Measurements from ENCODE around the gene PTPRE. TPM values are rescaled to one million over a fixed set of nuclear protein-coding genes. Genes with fewer than 3 reads are reported as not detected.

The PTPRE gene
- polyA plus RNA-seq, 4 donors, result 4.5 to 7.5 (median 6.6) TPM

DNA sequence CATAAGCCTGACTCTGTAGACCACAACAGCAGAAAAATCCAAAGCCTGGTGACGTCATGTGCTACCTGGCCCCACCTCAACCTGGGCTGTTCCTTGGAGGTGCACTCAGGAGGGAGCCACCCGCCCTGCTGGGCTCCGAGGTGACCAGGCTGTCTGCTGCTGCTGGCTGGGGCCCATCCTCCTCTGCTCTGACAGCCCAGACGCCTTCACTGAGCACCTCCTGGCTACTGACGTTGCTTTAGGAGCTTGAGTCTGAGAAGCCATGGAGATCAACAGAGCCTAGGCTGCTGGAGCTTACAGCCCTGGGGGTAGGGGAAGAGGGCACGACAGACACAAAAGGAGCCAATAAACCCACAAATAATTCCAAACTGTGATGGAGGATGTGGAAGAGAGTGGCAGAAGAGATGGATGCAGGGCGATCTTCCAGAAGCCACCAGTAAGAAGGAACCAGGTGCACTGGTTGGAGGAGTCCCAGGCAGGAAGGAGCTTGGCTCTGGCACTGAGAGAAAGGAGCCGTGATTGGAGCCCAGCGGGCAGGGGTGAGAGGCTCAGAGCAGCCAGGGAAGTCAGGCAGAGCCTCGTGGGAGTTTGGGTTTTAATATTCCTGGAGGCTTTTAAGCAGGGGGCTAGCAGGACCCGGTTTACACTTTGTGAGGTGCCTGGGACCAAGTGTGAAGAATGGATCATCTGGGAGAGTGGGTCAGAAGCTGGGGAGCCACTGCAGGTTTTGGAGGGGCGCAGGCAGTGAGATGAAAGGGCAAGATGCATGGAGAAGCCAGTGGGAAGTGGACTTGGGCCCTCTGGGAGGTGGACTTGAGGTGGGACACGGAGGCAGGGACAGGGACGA lies 1.7 kb upstream of the PTPRE start:
- DNase-seq (ENCODE audit: low read depth in 4 of 4, low spot score in 2 of 4), result no peak

DNA sequence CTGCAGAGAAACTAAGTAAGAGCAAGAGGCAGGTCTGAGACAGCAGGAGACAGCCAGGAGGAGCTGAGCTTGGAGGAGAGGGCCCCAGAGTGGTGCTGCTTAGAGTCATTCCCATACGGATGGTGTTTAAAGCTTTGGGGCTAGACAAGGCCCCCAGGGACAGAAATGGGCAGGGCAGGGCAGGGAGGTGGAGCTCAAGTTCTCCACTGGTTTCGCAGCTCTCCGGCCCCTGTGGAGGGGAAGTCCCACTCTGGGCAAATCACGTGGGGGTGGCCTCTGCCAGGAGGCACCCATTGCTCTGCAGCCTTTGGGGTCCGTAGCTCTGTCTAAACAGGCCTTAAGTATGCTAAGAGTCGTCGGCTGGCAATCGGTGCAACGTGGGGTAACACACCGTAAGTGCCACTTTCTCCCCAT lies 1.0 kb upstream of the PTPRE start:
- DNase-seq (ENCODE audit: low read depth in 4 of 4, low spot score in 2 of 4), result no peak

DNA sequence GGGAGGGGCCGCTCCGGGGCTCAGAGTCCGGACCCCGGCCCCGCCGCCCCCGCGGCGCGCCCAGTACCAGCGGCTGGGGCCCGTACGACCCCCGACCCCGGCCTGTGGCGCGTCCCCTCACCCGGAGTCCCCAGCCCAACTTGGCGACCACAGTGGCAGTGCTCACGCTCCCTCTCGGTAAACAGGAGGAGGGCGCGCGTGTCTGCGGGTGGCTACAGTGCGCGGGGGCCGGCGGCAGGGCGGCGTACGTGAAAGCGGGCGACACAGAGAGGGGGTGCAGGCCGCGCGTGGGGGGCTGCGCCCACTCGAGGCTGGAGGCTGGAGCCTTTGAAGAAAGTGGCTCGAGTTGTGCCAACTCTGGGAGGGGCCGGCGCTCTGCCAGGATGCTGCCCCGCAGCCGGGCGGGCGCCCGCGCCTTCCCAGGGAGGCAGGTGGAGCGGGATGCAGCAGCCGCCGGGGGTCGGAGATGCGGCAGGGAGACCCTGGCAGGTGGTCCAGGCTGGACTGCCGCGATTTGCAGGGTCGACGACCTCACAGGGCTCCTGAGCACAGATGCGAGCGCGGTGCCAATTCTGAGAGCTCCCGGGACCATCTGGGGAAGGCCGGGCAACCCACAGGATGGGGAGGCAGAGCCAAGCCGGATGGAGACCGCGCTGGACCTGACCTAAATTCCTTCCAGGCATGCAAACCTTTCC lies 655 bp downstream of the PTPRE start:
- DNase-seq (ENCODE audit: low read depth in 4 of 4, low spot score in 2 of 4), result no peak

DNA sequence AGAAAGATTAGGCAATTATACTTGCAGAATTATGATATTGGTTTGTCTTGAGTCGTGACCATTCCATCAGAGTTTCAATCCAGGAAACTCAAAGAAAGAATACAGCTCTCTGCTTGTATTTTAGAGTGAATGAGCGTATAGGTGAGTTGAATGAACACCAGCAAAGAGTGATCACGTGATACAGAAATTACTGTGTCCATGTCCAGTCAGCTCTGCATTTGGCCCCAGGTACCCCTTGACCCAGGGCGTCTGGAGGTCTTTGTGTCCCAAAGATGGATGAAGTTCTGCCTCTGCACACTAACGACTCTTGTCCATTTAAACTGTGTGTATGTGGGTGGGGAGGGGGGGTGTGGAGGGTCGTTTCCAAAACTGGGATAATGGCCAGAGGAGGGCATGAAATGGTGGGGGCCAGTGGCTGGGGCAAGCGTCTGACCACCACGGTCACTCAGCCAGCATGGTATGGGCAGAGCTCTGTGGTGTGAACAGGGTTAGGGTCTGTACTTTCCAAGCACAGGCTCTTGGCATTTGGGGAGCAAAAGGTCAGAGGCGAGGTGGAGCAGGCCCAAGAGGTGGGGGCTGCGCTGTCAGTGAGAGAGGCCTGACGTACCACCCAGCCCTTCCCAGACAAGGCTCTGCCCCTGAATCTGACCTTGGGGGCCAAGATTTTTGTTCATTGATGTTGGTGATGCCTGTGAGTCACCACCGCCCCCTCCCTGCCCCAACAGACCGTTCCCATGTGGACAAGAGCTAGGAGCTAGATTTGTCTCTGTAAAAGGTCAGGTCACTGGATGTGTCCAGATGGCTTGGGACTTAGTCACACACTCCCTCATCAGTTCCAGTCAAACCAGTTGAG lies 1.4 kb downstream of the PTPRE start:
- DNase-seq (ENCODE audit: low read depth in 4 of 4, low spot score in 2 of 4), result no peak

DNA sequence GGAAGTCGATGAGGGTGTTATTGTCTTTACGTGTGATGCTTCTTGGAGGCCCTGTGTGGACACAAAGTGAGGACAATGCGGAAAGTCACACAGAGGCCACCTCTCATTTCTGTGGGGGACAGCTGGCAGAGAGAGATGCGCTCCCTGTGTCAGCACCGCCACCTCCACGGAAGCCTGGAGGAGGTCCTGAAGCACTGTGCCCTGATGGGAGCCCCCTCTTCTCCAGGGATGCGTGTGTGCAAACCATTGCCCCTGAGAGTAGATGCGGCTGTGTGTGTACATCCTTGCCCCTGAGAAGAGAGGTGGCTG lies 2.0 kb downstream of the PTPRE start:
- DNase-seq (ENCODE audit: low read depth in 4 of 4, low spot score in 2 of 4), result no peak

DNA sequence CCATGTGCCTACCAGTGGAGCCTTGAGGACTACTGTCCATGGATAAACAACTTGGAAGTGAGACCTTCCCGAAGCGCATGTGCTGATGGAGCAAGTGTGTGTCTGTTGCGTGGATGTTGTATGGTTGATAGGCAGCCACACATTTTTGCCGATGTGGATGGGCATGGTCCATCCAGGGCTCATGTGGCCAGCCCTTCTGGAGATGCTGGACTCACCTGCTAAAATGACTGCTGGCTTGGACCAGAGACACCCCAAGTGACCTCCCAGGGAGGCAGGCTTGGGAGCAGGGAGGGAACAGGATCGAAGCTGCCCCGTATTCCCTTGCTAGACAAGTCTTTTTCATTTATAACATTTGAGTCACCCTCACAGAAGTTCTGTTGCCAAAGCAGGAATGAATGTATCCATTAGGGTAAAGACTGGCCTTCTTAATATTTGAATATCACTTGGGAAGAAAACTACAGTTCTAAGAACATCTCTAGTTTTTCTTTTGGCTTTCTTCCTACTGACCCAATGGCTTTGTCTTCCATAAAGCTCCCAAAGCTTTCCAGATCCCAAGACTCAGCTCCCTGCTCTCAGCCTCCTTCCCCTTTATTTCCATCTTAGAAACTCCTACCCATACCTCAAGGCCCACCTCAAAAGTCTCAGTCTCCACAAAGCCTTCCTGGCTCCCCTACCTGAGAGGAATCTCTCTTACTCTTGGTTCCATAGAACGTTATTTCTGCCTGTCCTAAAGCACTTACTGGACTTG lies 3.0 kb downstream of the PTPRE start:
- DNase-seq (ENCODE audit: low read depth in 4 of 4, low spot score in 2 of 4), result no peak

DNA sequence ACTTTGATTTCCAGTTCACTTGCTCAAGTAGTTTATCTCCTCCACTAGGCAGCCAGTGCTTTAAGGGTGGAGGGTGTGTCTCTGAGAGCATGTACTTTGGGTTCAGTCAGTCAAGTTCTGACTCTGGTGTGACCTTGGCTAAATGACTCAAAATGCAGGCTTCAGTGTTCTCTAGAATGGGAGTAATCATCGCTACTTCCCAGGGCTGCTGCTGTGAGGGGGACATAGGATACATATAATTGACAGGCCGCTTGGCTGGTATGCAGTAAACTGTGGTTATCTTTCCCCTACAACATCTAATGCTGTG lies 3.5 kb downstream of the PTPRE start:
- no peak for DNase-seq (ENCODE audit: low read depth in 4 of 4, low spot score in 2 of 4)

DNA sequence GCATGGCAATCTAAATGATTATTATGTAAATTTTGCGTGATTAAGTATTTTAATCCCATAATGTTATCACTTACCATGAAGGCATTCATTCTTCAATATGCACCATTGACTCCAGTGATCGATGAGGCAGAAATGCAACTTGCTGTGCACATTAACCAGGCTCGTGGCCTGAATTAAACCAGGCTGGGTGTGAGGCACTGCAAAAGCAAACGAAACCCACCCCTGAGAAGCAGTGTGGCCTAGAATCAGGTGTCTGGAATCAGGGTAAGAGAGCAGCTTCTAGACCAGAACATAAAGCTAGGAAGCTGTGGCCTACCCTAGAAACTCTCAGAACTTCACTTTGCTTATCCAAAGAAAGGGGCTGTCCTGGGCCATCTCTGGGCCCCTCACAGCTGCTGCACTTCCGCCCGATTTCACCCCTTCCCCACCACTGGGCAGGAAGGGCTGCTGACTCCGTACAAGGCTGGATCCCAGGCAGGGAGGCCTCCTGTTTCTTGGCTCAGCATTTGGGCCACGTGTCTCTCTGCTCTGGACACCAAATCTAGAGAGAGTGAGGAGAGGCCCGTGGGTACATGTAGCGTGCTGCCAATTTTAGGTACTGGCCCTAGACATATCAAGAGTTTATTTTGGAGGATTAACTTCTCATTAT lies 4.4 kb downstream of the PTPRE start:
- DNase-seq (ENCODE audit: low read depth in 4 of 4, low spot score in 2 of 4), result no peak

DNA sequence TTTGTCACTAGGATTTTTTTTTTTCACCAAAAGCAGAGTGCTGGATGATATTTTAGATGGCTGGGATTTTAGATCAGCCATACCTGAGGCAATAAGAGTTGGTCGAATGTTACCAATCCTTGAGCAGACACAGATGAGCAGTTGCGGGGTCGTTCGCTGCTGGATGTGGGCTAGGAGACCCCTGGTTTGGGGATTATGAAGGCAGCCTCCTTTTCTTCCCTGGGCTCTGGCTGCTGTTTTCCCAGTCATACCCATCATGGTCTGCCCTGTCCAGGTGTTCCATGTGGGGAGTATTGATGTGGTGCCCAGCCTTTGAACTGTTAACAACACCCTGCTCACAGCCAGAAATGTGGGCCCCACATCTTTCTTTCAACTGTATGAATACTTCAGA lies 5.0 kb downstream of the PTPRE start:
- no peak for DNase-seq (ENCODE audit: low read depth in 4 of 4, low spot score in 2 of 4)

DNA sequence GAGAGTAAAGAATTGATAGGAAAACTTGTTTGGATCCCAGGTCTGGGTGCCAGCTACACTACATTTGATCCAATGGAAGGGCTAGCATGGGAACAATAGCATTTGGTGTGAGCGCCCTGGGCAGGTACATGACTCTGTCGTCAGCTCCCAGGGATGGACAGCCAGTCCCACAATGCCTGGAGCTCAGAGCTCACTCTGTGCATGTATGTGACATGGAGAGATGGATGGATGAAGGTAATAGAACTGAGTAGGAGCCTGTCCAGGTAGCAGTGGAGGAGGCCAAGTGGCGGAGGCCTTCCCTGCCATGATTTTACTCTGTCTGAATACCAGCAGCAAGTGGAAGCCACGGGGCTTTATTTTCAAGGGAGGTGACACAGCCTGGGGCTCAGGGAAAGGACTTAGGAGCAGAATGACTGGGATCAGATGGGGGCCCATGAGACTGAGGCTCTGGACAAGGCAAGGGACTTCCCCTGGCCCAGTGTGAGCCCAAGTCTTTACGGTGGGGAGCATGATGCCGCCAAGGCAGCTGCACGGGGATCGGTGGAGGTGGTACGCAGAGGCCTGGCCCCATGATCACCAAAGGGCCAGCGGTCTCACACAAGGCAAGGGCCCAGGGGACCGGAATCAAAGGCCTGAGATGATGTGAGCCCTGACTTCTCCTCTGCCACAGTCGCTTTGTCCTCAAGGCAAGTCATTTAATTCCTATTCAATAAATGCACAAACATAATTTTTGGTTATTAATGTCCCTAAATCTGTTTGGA lies 5.9 kb downstream of the PTPRE start:
- DNase-seq (ENCODE audit: low read depth in 4 of 4, low spot score in 2 of 4), result no peak

DNA sequence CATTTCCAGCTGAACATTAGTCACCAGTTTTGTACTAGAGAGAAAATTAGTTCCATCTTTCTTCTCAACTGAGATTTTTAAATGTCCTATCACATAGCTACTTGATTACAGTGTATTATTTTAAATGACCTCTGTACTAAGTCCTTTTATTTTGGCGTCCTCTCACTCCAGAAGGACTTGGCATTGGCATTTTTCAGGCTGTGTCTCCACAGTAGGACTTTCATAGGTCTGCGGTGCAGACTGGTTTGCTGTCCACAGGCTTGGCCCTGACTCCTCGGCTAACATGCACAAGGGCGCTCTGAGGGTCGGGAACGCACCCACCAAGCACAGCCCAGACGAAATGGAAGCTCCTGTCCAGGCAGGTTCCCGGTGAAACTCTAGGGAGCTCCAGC lies 6.5 kb downstream of the PTPRE start:
- no peak for DNase-seq (ENCODE audit: low read depth in 4 of 4, low spot score in 2 of 4)

DNA sequence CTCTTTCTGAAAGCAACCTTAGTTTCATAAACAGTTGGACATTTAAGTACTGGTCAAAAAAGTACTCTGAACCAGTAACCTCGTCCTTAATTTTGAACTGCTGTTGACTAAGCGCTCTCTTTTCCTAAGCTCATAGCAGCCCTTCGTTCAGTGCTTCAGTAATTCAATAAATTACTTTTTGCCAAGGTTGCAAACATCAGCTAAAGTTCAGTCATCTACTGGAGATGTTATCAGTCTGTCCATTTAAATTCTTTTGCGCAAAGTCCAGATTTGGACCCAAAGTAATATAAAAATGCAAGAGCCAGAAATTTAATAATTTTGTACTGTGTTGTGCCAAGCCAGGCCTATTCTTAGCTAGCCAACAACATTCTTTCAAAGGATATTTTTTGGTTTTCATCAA lies 8.4 kb downstream of the PTPRE start:
- DNase-seq (ENCODE audit: low read depth in 4 of 4, low spot score in 2 of 4), result no peak

DNA sequence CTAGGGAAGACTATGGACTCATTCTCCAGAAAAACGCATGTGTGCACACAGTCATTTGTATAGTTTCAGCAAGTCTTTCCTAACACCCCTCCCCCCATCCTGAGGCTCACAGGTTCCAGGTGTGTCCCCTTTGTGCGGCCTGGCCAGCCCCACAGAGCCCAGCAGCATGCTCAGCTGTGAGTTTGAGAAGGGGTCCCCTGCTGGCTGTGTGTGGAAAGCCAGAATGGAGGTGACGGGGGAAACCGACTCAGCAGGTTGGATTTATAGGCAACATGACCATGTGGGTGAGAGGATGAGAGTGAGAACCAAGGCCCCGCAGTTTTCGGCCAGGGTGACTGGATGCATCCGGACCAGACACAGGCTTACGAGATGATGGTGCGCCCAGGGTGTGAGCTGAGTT lies 9.9 kb downstream of the PTPRE start:
- no peak for DNase-seq (ENCODE audit: low read depth in 4 of 4, low spot score in 2 of 4)

DNA sequence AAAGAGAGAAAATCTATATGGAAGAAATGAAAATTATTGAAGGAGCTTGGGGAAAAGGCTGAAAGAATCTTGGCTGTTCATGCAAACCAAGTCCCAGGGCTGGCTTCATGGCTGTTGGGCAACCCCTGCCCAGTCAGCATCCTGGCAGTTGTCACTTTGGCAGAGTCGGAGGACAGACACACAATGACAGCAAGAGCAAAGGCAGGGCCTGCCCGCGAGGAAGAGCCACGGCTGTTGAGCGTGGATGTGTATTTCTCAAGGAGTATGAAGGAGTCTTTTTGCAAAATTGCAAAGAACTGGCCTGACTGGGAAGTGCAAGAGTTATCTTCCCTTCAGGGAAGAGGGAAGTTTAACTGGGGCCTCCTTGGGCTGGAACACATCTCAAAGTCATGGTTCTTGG lies 11.7 kb downstream of the PTPRE start:
- no peak for DNase-seq (ENCODE audit: low read depth in 4 of 4, low spot score in 2 of 4)

DNA sequence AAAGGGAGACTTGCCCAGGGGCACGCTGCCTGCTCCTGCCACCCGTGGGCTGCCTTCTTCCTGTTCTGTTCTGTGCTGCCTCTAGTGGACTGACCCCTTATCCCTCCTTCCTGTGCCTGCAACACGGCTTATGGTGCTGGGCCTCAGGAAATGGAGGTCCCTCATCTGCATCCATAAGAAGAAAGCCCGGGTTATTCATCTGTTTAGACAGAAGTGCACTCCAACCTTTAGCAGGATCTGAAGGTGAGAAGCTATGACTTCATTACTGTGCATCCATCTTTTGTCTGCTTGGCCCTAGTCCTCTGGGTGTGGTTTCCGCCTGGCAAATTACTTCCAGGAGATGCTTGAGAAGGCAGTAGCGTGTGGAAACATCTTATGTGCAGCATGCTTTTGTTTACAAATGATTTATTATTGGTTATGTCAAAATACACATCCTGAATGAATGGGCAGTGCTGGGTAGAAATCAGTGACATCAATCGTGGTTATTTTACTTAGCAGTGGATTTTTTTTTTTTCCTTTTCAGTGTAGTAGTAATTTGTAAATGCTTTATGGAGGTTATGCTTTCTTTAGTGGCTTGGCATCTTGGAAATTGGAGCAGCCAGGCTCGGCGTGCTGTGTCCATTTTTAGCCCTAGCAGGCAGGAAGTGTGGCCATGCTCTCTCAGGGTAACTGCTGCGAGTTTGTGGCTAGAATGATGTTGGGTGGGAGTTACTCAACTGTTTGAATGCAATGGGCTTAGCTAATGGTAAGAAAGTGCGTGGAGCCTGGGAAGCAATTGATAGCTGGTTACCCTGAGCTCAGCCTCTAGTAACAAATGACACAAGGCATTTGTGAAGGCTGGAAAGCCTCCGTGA lies 12.7 kb downstream of the PTPRE start:
- no peak for DNase-seq (ENCODE audit: low read depth in 4 of 4, low spot score in 2 of 4)

DNA sequence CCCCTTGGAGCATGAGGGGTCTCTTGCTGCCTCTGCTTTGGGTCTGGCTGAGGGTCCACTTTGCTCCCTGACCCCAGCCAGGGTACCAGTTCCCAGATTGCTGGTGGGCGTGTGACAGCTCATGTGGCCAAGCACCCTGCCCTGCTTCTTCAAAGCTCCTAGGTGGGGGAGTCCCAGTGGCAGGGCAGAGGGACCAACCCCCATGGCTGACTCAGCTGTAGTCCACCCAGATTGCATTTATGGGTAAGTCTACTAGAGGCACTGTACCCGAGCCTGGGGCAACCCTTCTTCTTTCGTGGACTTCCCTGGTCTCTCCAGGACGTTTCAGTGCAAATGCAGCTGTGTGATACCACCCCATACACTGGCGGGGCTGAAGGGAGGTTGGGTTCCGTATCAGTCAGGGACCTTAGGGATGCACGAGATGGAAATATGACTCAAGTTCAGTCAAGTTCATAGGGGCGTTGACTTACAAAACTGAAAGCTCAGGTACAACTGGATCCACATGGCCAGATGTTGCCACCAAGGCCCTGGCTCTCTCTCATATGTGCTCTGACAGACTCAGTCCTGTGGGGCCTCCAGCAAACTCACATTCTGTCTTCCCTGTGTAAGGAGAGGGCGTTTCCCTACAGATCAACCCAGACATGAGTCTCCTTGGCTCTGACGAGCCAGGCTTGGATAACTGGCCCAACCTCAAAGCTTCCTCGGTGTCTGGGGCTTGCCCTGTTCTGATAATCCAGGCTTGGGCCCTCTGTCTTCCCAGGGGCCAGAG lies 13.6 kb downstream of the PTPRE start:
- DNase-seq (ENCODE audit: low read depth in 4 of 4, low spot score in 2 of 4), result no peak

DNA sequence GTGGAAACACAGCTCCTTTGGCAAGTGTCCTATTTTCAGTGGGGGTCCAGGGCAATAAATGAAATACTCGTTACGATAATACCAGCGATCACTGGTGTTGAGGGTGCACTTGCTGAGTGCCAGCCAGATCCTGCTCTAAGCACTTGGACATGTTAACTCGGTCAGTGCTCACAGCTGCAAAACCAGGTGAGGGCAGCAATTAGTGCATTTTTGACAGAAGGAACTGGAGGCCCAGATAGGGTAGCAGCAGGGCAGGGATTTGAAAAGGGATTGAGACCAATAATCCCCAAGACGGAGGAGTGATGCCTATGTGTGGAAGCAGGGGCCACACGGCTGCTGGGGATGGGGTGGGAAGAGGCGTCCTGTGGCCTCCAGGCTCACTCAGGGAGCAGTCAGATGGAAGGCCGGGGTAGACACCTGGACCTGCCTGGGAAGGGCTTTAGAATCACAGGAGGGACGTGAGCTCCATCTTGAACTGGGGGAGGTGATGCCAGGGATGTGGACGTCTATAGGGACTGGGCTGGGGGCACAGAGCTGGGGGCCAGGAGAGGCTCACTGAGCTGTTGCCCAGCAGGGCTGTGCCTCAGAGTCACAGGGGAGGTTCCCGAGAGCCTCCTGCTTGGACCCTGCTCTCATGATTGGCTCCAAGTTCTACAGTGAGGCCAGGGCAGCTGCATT lies 14.3 kb downstream of the PTPRE start:
- DNase-seq (ENCODE audit: low read depth in 4 of 4, low spot score in 2 of 4), result no peak

DNA sequence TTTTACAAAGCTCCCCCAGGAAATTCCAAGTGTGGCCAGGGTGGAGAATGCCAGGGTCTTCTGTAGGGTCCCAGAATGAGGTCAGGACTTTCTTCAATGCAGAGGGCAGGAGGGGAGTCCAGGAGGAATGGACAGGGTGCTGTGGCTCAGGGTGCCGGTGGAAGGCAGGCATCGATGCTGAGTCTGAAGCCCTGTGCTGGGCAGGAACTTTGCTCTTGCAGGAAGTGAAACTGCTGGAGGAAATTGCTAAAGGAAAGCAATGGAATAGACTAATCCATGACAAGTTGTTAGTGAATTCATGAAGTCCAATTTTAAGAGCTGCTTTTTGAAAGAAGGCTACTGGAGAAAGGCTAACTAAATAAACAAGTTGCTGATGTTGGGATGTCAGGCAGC lies 14.8 kb downstream of the PTPRE start:
- no peak for DNase-seq (ENCODE audit: low read depth in 4 of 4, low spot score in 2 of 4)

Data from left renal cortex interstitium (tissue), 4 donors.